Stimulated activated naive B cell treated with anti-CD40 and anti-IgM and Interleukin-4, amounts not matched to agents 10 μg/mL and 1 μg/mL and 100 μg/mL, for 72 hours (primary cell): ENCODE measurements around the gene FYN.
A peak's percentile ranks its signal among the peaks of the same experiment; 100 is the strongest.

Experiments used
- ATAC-seq, 2 donors: fragments of 150-1000 bp; cut with Tn5 transposase; replicated peaks; 2 replicates each; pipeline ENCODE4 v1.10.0; 2021; ENCODE audit warnings: moderate library complexity in 1 of 2
- DNase-seq: peaks from one replicate; pipeline ENCODE4 v3.0.0; 2021
- H3K27ac Mint-ChIP-seq: one replicate; pipeline ENCODE4 v1.8.0; 2022; ENCODE audit warnings: mild to moderate bottlenecking, mixed read lengths
- H3K27me3 Mint-ChIP-seq, 2 donors: one replicate each; pipeline ENCODE4 v1.8.0; 2022; ENCODE audit warnings: mixed read lengths in 2 of 2
- H3K36me3 Mint-ChIP-seq, 2 donors: one replicate each; pipeline ENCODE4 v1.8.0; 2022; ENCODE audit warnings: mixed read lengths in 2 of 2, mild to moderate bottlenecking in 1 of 2
- H3K4me1 Mint-ChIP-seq, 2 donors: one replicate each; pipeline ENCODE4 v1.8.0; 2022; ENCODE audit warnings: mixed read lengths in 2 of 2, mild to moderate bottlenecking in 1 of 2
- H3K4me3 Mint-ChIP-seq, 2 donors: one replicate each; pipeline ENCODE4 v1.8.0; 2022; ENCODE audit warnings: mild to moderate bottlenecking in 2 of 2, mixed read lengths in 2 of 2, moderate library complexity in 1 of 2
- H3K9me3 Mint-ChIP-seq, 2 donors: one replicate each; pipeline ENCODE4 v1.8.0; 2022; ENCODE audit warnings: mixed read lengths in 2 of 2, mild to moderate bottlenecking in 1 of 2

The FYN gene

GRCh38 chr6:111759331-111759835 lies 113.9 kb downstream of the FYN start:
- peaks cover 0 to 3% of the 10 kb centered on the region in 2 donors for H3K9me3 Mint-ChIP-seq
- no peaks in the 10 kb centered on the region for H3K27me3 Mint-ChIP-seq
- no peak overlapping the region for H3K4me3 Mint-ChIP-seq
- DNase-seq (no peak), ATAC-seq (no peak)
- peaks cover 35 to 49% of the 10 kb centered on the region in 2 donors for H3K36me3 Mint-ChIP-seq
- peaks cover 45 to 69% of the 10 kb centered on the region in 2 donors for H3K4me1 Mint-ChIP-seq
- H3K27ac Mint-ChIP-seq, result no peak overlapping the region

GRCh38 chr6:111758608-111759329 lies 114.5 kb downstream of the FYN start:
- no peak overlapping the region for H3K4me3 Mint-ChIP-seq
- peak overlapping the region; percentile 70 for H3K27ac Mint-ChIP-seq
- DNase-seq, result no peak
- H3K4me1 Mint-ChIP-seq, result peaks cover 41 to 69% of the 10 kb centered on the region in 2 donors
- peaks cover 38 to 53% of the 10 kb centered on the region in 2 donors for H3K36me3 Mint-ChIP-seq
- H3K9me3 Mint-ChIP-seq, result peaks cover 0 to 3% of the 10 kb centered on the region in 2 donors
- no peaks in the 10 kb centered on the region for H3K27me3 Mint-ChIP-seq
- ATAC-seq, result no peak

GRCh38 chr6:111757342-111757741 lies 115.9 kb downstream of the FYN start:
- no peak for ATAC-seq
- Mint-ChIP-seq H3K36me3 (peaks cover 44 to 60% of the 10 kb centered on the region in 2 donors), H3K4me3 (no peak overlapping the region), H3K4me1 (peaks cover 37 to 68% of the 10 kb centered on the region in 2 donors), H3K27me3 (no peaks in the 10 kb centered on the region), H3K9me3 (peaks cover 0 to 4% of the 10 kb centered on the region in 2 donors), H3K27ac (no peak overlapping the region)
- no peak for DNase-seq

GRCh38 chr6:111754423-111754822 lies 118.8 kb downstream of the FYN start:
- Mint-ChIP-seq H3K4me1 (peaks cover 39 to 64% of the 10 kb centered on the region in 2 donors), H3K9me3 (peaks cover 0 to 5% of the 10 kb centered on the region in 2 donors), H3K27me3 (no peaks in the 10 kb centered on the region), H3K4me3 (no peak overlapping the region), H3K36me3 (peaks cover 38 to 54% of the 10 kb centered on the region in 2 donors), H3K27ac (no peak overlapping the region)
- no peak for ATAC-seq
- no peak for DNase-seq

- ATAC-seq, result no peak
- Mint-ChIP-seq H3K4me3 (no peak overlapping the region), H3K4me1 (peaks cover 34 to 61% of the 10 kb centered on the region in 2 donors), H3K27me3 (no peaks in the 10 kb centered on the region), H3K36me3 (peaks cover 29 to 45% of the 10 kb centered on the region in 2 donors), H3K9me3 (peaks cover 0 to 3% of the 10 kb centered on the region in 2 donors), H3K27ac (peak overlapping the region; percentile 48)
- DNase-seq, result no peak
Measured at GRCh38 chr6:111753573-111753972, 119.7 kb downstream of the FYN start.

GRCh38 chr6:111752476-111752875 lies 120.8 kb downstream of the FYN start:
- H3K4me1 Mint-ChIP-seq, result peaks cover 42 to 66% of the 10 kb centered on the region in 2 donors
- H3K4me3 Mint-ChIP-seq, result no peak overlapping the region
- peaks cover 0 to 3% of the 10 kb centered on the region in 2 donors for H3K9me3 Mint-ChIP-seq
- DNase-seq (no peak), ATAC-seq (no peak)
- H3K27me3 Mint-ChIP-seq, result no peaks in the 10 kb centered on the region
- peak overlapping the region; percentile 1 for H3K27ac Mint-ChIP-seq
- peaks cover 31 to 44% of the 10 kb centered on the region in 2 donors for H3K36me3 Mint-ChIP-seq

GRCh38 chr6:111750753-111751673 lies 122.2 kb downstream of the FYN start:
- H3K36me3 Mint-ChIP-seq, result peaks cover 31 to 41% of the 10 kb centered on the region in 2 donors
- ATAC-seq, result peak; percentile 50 to 64

GRCh38 chr6:111750153-111750552 lies 123.1 kb downstream of the FYN start:
- H3K27me3 Mint-ChIP-seq, result no peaks in the 10 kb centered on the region
- H3K36me3 Mint-ChIP-seq, result peaks cover 30 to 38% of the 10 kb centered on the region in 2 donors
- peaks cover 0 to 3% of the 10 kb centered on the region in 2 donors for H3K9me3 Mint-ChIP-seq
- DNase-seq (no peak), ATAC-seq (no peak)
- peak overlapping the region; percentile 62 for H3K27ac Mint-ChIP-seq
- H3K4me1 Mint-ChIP-seq, result peaks cover 50 to 74% of the 10 kb centered on the region in 2 donors
- H3K4me3 Mint-ChIP-seq, result no peak overlapping the region

More at GRCh38 chr6:111750753-111751673, 122.2 kb downstream of the FYN start:
- Mint-ChIP-seq H3K27me3 (no peaks in the 10 kb centered on the region), H3K9me3 (peaks cover 0 to 3% of the 10 kb centered on the region in 2 donors), H3K4me1 (peaks cover 47 to 74% of the 10 kb centered on the region in 2 donors), H3K4me3 (no peak overlapping the region), H3K27ac (peak overlapping the region; percentile 71)
- DNase-seq, result no peak

GRCh38 chr6:111748231-111748647 lies 125.0 kb downstream of the FYN start:
- H3K4me1 Mint-ChIP-seq, result peaks cover 50 to 61% of the 10 kb centered on the region in 2 donors
- peaks cover 21 to 35% of the 10 kb centered on the region in 2 donors for H3K36me3 Mint-ChIP-seq
- no peak overlapping the region for H3K4me3 Mint-ChIP-seq
- H3K27ac Mint-ChIP-seq, result no peak overlapping the region
- H3K27me3 Mint-ChIP-seq, result no peaks in the 10 kb centered on the region
- ATAC-seq, result peak; percentile 97 to 99
- H3K9me3 Mint-ChIP-seq, result peaks cover 0 to 3% of the 10 kb centered on the region in 2 donors
- DNase-seq, result peak; percentile 33

- Mint-ChIP-seq H3K36me3 (peaks cover 21 to 34% of the 10 kb centered on the region in 2 donors), H3K4me1 (peaks cover 49 to 57% of the 10 kb centered on the region in 2 donors), H3K27ac (no peak overlapping the region), H3K27me3 (no peaks in the 10 kb centered on the region), H3K9me3 (peaks cover 0 to 3% of the 10 kb centered on the region in 2 donors), H3K4me3 (no peak overlapping the region)
- ATAC-seq, result no peak
- no peak for DNase-seq
Measured at GRCh38 chr6:111747829-111748228, 125.4 kb downstream of the FYN start.

GRCh38 chr6:111747396-111747795 lies 125.9 kb downstream of the FYN start:
- Mint-ChIP-seq H3K4me3 (no peak overlapping the region), H3K27me3 (no peaks in the 10 kb centered on the region), H3K4me1 (peaks cover 47 to 58% of the 10 kb centered on the region in 2 donors), H3K9me3 (peaks cover 0 to 2% of the 10 kb centered on the region in 2 donors), H3K27ac (no peak overlapping the region), H3K36me3 (peaks cover 20 to 36% of the 10 kb centered on the region in 2 donors)
- no peak for DNase-seq
- no peak for ATAC-seq

- Mint-ChIP-seq H3K9me3 (no peaks in the 10 kb centered on the region), H3K4me3 (no peak overlapping the region), H3K27me3 (no peaks in the 10 kb centered on the region), H3K27ac (no peak overlapping the region), H3K36me3 (peaks cover 16 to 32% of the 10 kb centered on the region in 2 donors), H3K4me1 (peaks cover 43 to 58% of the 10 kb centered on the region in 2 donors)
- ATAC-seq (no peak), DNase-seq (no peak)
Measured at GRCh38 chr6:111746983-111747382, 126.3 kb downstream of the FYN start.

- peaks cover 42 to 56% of the 10 kb centered on the region in 2 donors for H3K4me1 Mint-ChIP-seq
- H3K4me3 Mint-ChIP-seq, result no peak overlapping the region
- DNase-seq, result no peak
- no peak overlapping the region for H3K27ac Mint-ChIP-seq
- H3K27me3 Mint-ChIP-seq, result no peaks in the 10 kb centered on the region
- peaks cover 22 to 36% of the 10 kb centered on the region in 2 donors for H3K36me3 Mint-ChIP-seq
- no peak for ATAC-seq
- H3K9me3 Mint-ChIP-seq, result no peaks in the 10 kb centered on the region
Measured at GRCh38 chr6:111745636-111746035, 127.6 kb downstream of the FYN start.

- DNase-seq (no peak), ATAC-seq (no peak)
- H3K9me3 Mint-ChIP-seq, result no peaks in the 10 kb centered on the region
- H3K36me3 Mint-ChIP-seq, result peaks cover 21 to 35% of the 10 kb centered on the region in 2 donors
- no peak overlapping the region for H3K4me3 Mint-ChIP-seq
- no peak overlapping the region for H3K27ac Mint-ChIP-seq
- no peaks in the 10 kb centered on the region for H3K27me3 Mint-ChIP-seq
- H3K4me1 Mint-ChIP-seq, result peaks cover 42 to 56% of the 10 kb centered on the region in 2 donors
Measured at GRCh38 chr6:111745186-111745585, 128.1 kb downstream of the FYN start.
